Measurements from ENCODE around the gene MITF. TPM values are rescaled to one million over a fixed set of nuclear protein-coding genes. Genes with fewer than 3 reads are reported as not detected.

MITF gene
- total RNA-seq, 3 donors from 2014 or later = 3.2 to 56.1 (median 5.5) TPM

GRCh38 chr3:69718866-69719586 is 20.2 kb upstream of the MITF start:
- ATAC-seq (no peak), DNase-seq (no peak)
- Histone ChIP-seq H3K36me3 (ENCODE audit: low read depth) (no peaks in the 10 kb centered on the region), H3K9me3 (no peaks in the 10 kb centered on the region), H3K4me3 (no peak overlapping the region), H3K4me1 (ENCODE audit: low read depth) (no peaks in the 10 kb centered on the region)
- TF ChIP-seq CTCF (IDR thresholded peaks at IDR 0.05) = no peak
- intact Hi-C loops (cut with DNase I, micrococcal nuclease) = no loop called here

- H3K4me3 ChIP-seq = no peak overlapping the region
- DNase-seq (no peak), ATAC-seq (no peak)
- TF ChIP-seq CTCF (IDR thresholded peaks at IDR 0.05) = no peak
- H3K4me1 ChIP-seq (ENCODE audit: low read depth) = no peaks in the 10 kb centered on the region
- H3K36me3 ChIP-seq (ENCODE audit: low read depth) = no peaks in the 10 kb centered on the region
- intact Hi-C loops (cut with DNase I, micrococcal nuclease) = no loop called here
- no peaks in the 10 kb centered on the region for H3K9me3 ChIP-seq
Observed at GRCh38 chr3:69719587-69720122, 19.6 kb upstream of the MITF start.

GRCh38 chr3:69720824-69721223 is 18.4 kb upstream of the MITF start:
- DNase-seq (no peak), ATAC-seq (no peak)
- Histone ChIP-seq H3K4me3 (no peak overlapping the region), H3K4me1 (ENCODE audit: low read depth) (no peaks in the 10 kb centered on the region), H3K36me3 (ENCODE audit: low read depth) (no peaks in the 10 kb centered on the region), H3K9me3 (no peaks in the 10 kb centered on the region)
- intact Hi-C loops (cut with DNase I, micrococcal nuclease) = no loop called here
- no peak for TF ChIP-seq CTCF (IDR thresholded peaks at IDR 0.05)

GRCh38 chr3:69723389-69723788 is 15.9 kb upstream of the MITF start:
- Histone ChIP-seq H3K9me3 (no peaks in the 10 kb centered on the region), H3K4me1 (ENCODE audit: low read depth) (no peaks in the 10 kb centered on the region), H3K36me3 (ENCODE audit: low read depth) (no peaks in the 10 kb centered on the region), H3K4me3 (no peak overlapping the region)
- no peak for DNase-seq
- intact Hi-C loops (cut with DNase I, micrococcal nuclease) = no loop called here
- ATAC-seq = no peak
- TF ChIP-seq CTCF (IDR thresholded peaks at IDR 0.05) = no peak

- intact Hi-C loops (cut with DNase I, micrococcal nuclease) = no loop called here
- DNase-seq = no peak
- H3K36me3 ChIP-seq (ENCODE audit: low read depth) = no peaks in the 10 kb centered on the region
- H3K9me3 ChIP-seq = no peaks in the 10 kb centered on the region
- H3K4me1 ChIP-seq (ENCODE audit: low read depth) = no peaks in the 10 kb centered on the region
- H3K4me3 ChIP-seq = no peak overlapping the region
- no peak for ATAC-seq
- no peak for TF ChIP-seq CTCF (IDR thresholded peaks at IDR 0.05)
Observed at GRCh38 chr3:69724722-69725435, 14.4 kb upstream of the MITF start.
